Measurements from ENCODE around the gene FBXO2.

DNA sequence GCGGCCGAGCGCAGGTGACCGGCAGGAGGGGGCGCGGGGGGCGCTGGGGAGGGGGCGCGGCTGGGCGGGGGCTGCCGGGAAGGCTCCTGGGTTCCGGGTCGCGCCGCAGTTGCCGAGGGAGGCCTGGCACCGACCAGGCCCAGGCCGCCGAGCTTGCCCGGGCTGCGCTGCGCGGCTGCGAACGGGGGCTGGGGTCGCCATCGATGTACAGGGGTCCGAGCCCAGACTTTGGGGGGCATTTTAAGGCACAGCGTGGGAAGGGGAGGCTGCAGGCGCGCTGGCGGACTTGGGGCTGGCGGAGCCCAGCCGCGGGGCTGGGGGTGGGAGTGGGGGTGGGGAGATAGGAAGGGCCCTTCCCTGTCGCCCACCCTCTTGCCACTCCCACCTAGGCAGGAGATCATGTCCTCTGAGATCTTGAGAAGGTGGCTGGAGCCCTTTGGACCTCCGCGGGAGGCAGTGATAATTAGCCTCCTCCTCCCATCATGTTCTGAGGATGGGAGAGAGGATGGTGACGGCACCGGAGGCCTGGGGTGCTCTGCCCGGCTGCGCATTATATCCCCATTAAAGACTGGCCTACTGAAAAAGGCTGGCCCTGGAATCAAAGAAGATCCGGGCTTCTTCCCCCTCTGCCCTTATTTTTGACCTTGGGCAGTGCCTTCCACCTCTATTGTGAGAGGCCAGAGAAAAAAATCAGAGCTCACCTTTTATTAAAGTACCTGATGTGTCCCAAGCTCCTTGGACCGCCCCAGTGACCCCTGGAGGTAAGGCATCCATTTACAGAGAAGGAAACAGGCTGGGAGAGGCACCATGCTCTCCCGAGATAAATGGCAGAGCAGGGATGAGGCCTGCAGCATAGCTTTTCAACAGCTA is 945 bp upstream of the FBXO2 start:
- TF ChIP-seq, protein P1, sequence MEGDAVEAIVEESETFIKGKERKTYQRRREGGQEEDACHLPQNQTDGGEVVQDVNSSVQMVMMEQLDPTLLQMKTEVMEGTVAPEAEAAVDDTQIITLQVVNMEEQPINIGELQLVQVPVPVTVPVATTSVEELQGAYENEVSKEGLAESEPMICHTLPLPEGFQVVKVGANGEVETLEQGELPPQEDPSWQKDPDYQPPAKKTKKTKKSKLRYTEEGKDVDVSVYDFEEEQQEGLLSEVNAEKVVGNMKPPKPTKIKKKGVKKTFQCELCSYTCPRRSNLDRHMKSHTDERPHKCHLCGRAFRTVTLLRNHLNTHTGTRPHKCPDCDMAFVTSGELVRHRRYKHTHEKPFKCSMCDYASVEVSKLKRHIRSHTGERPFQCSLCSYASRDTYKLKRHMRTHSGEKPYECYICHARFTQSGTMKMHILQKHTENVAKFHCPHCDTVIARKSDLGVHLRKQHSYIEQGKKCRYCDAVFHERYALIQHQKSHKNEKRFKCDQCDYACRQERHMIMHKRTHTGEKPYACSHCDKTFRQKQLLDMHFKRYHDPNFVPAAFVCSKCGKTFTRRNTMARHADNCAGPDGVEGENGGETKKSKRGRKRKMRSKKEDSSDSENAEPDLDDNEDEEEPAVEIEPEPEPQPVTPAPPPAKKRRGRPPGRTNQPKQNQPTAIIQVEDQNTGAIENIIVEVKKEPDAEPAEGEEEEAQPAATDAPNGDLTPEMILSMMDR (conservative IDR thresholded peaks at IDR 0.05; ENCODE audit: low read depth, low read length): no peak
- no peak for TF ChIP-seq EZH2 (IDR thresholded peaks at IDR 0.05; ENCODE audit: borderline replicate concordance, low read depth, low read length, poor library complexity, severe bottlenecking)
